Suprapubic skin (tissue), 4 donors: ENCODE results near the gene STEAP4. TPM values are rescaled to one million over a fixed set of nuclear protein-coding genes. Genes with fewer than 3 reads are reported as not detected.

Experiments used
- DNase-seq, 2 donors: peaks; one replicate each; pipeline ENCODE4 v3.0.0-alpha.2; 2019; ENCODE audit warnings: low spot score in 2 of 2
- H3K27ac ChIP-seq: fragments of 200-600 bp; sonication (generic); one replicate; pipeline ENCODE4 v1.5.1; 2019
- H3K27me3 ChIP-seq: fragments of 200-600 bp; sonication (generic); one replicate; pipeline ENCODE4 v1.5.1; 2019
- H3K36me3 ChIP-seq: fragments of 200-600 bp; sonication (generic); one replicate; pipeline ENCODE4 v1.5.1; 2019
- H3K4me1 ChIP-seq: fragments of 200-600 bp; sonication (generic); one replicate; pipeline ENCODE4 v1.5.1; 2019
- H3K4me3 ChIP-seq: fragments of 200-600 bp; sonication (generic); one replicate; pipeline ENCODE4 v1.5.1; 2019; ENCODE audit warnings: mild to moderate bottlenecking
- H3K9me3 ChIP-seq: fragments of 200-600 bp; sonication (generic); one replicate; pipeline ENCODE4 v1.5.1; 2019
- EP300 ChIP-seq: sonication (generic); formaldehyde crosslinking; IDR thresholded peaks from one replicate; pipeline ENCODE4 v1.6.1; 2017; ENCODE audit warnings: antibody characterized with exemption
- POLR2A ChIP-seq, 2 donors: fragments of 450-650 bp; IDR thresholded peaks; one replicate each; pipeline ENCODE4 v1.6.1; 2017; ENCODE audit warnings: antibody characterized with exemption in 2 of 2, mild to moderate bottlenecking in 2 of 2, moderate library complexity in 2 of 2
- POLR2AphosphoS5 ChIP-seq, 3 donors: sonication (generic); formaldehyde crosslinking; IDR thresholded peaks; one replicate each; pipeline ENCODE4 v1.6.1; 2017; ENCODE audit warnings: antibody characterized with exemption in 3 of 3
- WGBS: methylation state at CpG from one replicate; pipeline ENCODE4 v1.1.5; 2018; 5-methylcytosine and 5-hydroxymethylcytosine counted together
- total RNA-seq, 4 donors: library from RNA; depleted of rRNA; stranded (reverse); fragments of >200 nt; gene quantifications; one replicate each; pipeline ENCODE4 v1.1.0, GENCODE V29; 2016
- TF ChIP-seq, protein P1 (sequence below), 2 donors: fragments of 200-600 bp in 1 of 2; fragments of 450-650 bp in 1 of 2; sonication (generic) in 1 of 2; IDR thresholded peaks; one replicate each; pipeline ENCODE4 v1.5.1; 2016 to 2019; ENCODE audit warnings: antibody characterized with exemption in 2 of 2, mild to moderate bottlenecking in 1 of 2, moderate library complexity in 1 of 2

Gene STEAP4
- total RNA-seq, 4 donors from 2014 or later = 19.3 to 33.0 (median 24.2) TPM

DNA sequence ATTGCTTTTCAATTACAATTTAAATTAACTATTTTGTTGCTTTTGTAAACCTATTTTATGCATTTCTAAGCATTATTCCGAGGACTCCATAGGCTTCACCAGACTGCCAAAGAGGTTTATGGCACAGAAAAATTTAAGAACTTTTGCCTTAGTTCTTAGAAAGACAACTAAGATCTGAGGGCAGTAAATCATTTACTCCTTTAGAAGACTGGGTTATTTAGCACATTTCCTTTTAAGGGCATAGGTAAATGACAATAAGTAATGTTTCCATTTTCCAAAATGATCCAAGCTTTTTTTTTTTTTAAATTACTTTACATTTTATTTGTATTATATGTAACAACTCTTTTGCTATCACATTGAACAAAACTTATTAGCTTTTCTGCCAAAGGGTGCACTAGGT is 15.0 kb upstream of the STEAP4 start:
- no peak for DNase-seq
- H3K36me3 ChIP-seq = no peaks in the 10 kb centered on the region
- no peak overlapping the region for H3K27ac ChIP-seq
- no peaks in the 10 kb centered on the region for H3K9me3 ChIP-seq
- no peaks in the 10 kb centered on the region for H3K27me3 ChIP-seq
- 95% methylated on average over 1 of the region's 1 CpG for WGBS
- TF ChIP-seq, protein P1, sequence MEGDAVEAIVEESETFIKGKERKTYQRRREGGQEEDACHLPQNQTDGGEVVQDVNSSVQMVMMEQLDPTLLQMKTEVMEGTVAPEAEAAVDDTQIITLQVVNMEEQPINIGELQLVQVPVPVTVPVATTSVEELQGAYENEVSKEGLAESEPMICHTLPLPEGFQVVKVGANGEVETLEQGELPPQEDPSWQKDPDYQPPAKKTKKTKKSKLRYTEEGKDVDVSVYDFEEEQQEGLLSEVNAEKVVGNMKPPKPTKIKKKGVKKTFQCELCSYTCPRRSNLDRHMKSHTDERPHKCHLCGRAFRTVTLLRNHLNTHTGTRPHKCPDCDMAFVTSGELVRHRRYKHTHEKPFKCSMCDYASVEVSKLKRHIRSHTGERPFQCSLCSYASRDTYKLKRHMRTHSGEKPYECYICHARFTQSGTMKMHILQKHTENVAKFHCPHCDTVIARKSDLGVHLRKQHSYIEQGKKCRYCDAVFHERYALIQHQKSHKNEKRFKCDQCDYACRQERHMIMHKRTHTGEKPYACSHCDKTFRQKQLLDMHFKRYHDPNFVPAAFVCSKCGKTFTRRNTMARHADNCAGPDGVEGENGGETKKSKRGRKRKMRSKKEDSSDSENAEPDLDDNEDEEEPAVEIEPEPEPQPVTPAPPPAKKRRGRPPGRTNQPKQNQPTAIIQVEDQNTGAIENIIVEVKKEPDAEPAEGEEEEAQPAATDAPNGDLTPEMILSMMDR (IDR thresholded peaks at IDR 0.05) = no peak
- TF ChIP-seq EP300 (no peak), POLR2A (IDR thresholded peaks at IDR 0.05) (no peak), POLR2AphosphoS5 (IDR thresholded peaks at IDR 0.05) (no peak)
- H3K4me3 ChIP-seq = no peak overlapping the region
- peaks cover 20% of the 10 kb centered on the region for H3K4me1 ChIP-seq

DNA sequence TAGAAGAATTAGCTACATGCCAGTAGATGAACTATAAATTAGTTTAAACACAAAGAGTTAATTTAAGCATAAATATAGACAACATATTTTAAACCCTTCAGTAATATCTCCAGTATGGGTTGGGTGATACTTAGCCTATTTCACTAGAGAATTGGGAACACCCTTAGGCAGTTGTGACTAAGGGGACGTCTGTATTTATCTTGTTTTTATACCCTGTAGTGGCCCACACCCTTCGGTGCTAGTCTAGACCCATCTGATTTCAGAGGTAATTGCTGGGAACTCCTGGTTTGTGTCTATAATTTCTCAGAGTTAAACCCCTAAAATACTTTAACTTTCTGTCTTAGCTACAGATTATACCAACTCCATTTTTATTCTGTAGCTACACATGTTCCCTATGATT is 11.5 kb upstream of the STEAP4 start:
- TF ChIP-seq POLR2AphosphoS5 (IDR thresholded peaks at IDR 0.05) (no peak), EP300 (no peak), POLR2A (IDR thresholded peaks at IDR 0.05) (no peak)
- TF ChIP-seq, protein P1 (IDR thresholded peaks at IDR 0.05) = no peak
- Histone ChIP-seq H3K4me1 (peaks cover 28% of the 10 kb centered on the region), H3K9me3 (no peaks in the 10 kb centered on the region), H3K27ac (peak overlapping the region; percentile 51), H3K27me3 (no peaks in the 10 kb centered on the region), H3K36me3 (no peaks in the 10 kb centered on the region), H3K4me3 (no peak overlapping the region)
- WGBS = 54% methylated on average over 2 of the region's 2 CpGs
- no peak for DNase-seq

DNA sequence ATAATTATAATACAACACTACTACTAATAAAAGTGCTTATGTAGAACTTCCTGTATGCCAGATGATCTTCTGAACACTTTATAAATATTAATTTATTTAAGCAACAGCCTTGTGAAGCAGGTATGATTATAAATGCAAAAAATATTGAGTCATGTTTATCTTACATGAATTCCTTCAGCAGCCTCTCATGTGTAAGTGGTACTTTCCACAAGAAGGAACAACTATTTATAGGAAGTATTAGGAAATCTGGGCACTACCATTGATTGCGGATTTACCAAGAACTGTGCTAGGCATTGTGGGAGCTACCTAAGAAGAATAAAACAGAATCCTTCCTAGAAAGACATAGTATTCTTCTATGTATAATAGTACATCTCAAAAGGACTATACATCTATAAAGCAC is 10.7 kb upstream of the STEAP4 start:
- WGBS = 36% methylated on average over 1 of the region's 1 CpG
- Histone ChIP-seq H3K27ac (peak overlapping the region; percentile 23), H3K9me3 (no peaks in the 10 kb centered on the region), H3K27me3 (no peaks in the 10 kb centered on the region), H3K36me3 (no peaks in the 10 kb centered on the region), H3K4me3 (no peak overlapping the region), H3K4me1 (peaks cover 32% of the 10 kb centered on the region)
- DNase-seq = no peak
- TF ChIP-seq POLR2AphosphoS5 (IDR thresholded peaks at IDR 0.05) = no peak
- no peak for TF ChIP-seq POLR2A (IDR thresholded peaks at IDR 0.05)
- TF ChIP-seq, protein P1 (IDR thresholded peaks at IDR 0.05) = no peak
- no peak for TF ChIP-seq EP300

DNA sequence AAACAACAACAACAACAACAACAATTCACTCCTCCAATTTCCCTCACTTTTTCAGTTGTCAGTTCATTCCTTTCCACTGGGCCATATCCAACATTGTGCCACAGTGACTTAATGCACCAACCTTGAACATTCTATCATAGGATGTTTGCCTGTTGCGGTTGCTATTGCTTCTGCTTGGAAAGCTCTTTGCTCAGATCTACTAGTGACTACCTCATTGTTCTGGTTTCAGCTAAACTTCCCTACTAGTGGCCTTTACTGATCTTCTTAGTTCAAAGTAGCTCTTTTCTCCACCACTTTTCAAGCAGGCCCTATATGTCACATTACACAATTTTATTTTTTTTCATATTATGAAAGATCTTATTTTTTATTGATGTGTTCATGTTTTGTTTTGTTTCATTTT is 9.8 kb upstream of the STEAP4 start:
- Histone ChIP-seq H3K27ac (no peak overlapping the region), H3K36me3 (no peaks in the 10 kb centered on the region), H3K9me3 (no peaks in the 10 kb centered on the region), H3K27me3 (no peaks in the 10 kb centered on the region), H3K4me3 (no peak overlapping the region), H3K4me1 (peaks cover 34% of the 10 kb centered on the region)
- 89% methylated on average over 1 of the region's 1 CpG for WGBS
- no peak for TF ChIP-seq POLR2A (IDR thresholded peaks at IDR 0.05)
- no peak for TF ChIP-seq EP300
- TF ChIP-seq, protein P1 (IDR thresholded peaks at IDR 0.05) = no peak
- no peak for TF ChIP-seq POLR2AphosphoS5 (IDR thresholded peaks at IDR 0.05)
- no peak for DNase-seq

DNA sequence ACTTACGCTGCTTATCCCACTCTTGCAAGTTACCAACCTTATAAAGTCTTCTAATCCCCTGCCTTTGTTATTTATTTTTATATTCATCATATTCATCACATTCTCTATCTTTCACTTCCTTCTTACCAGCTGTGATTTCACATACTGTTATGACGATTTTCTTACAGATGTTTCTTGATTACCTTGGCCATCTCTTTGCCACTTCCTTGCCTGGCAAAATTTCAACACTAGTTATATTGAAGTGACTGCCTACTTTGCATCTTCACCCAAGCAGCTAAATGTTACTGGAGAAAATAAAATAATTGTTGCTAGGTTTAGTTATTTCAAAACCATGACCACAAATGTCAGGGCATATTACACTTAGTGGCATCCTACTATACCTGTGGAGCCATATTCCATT is 8.8 kb upstream of the STEAP4 start:
- no peak for DNase-seq
- Histone ChIP-seq H3K36me3 (no peaks in the 10 kb centered on the region), H3K4me3 (no peak overlapping the region), H3K27me3 (no peaks in the 10 kb centered on the region), H3K4me1 (peaks cover 39% of the 10 kb centered on the region), H3K9me3 (no peaks in the 10 kb centered on the region), H3K27ac (no peak overlapping the region)
- 66% methylated on average over 2 of the region's 2 CpGs for WGBS
- TF ChIP-seq POLR2AphosphoS5 (IDR thresholded peaks at IDR 0.05) (no peak), POLR2A (IDR thresholded peaks at IDR 0.05) (no peak), EP300 (no peak)
- TF ChIP-seq, protein P1 (IDR thresholded peaks at IDR 0.05) = no peak
